Gastrocnemius medialis (tissue), 4 donors: ENCODE data around the gene KATNB1.

Experiments used
- CTCF ChIP-seq, 5 experiments: fragments of 450-650 bp in 3 of 5; fragments of 200-600 bp in 2 of 5; sonication (generic) in 2 of 5; IDR thresholded peaks in 4 of 5; conservative IDR thresholded peaks in 1 of 5; 1 replicate in 4 of 5; 2 replicates in 1 of 5; pipeline ENCODE4 v1.5.1; 2016 to 2019; ENCODE audit warnings: antibody characterized with exemption in 5 of 5, mild to moderate bottlenecking in 3 of 5, moderate library complexity in 3 of 5
- POLR2A ChIP-seq, 2 donors: fragments of 450-650 bp; IDR thresholded peaks; one replicate each; pipeline ENCODE4 v1.6.1; 2017; ENCODE audit warnings: antibody characterized with exemption in 2 of 2, mild to moderate bottlenecking in 2 of 2, moderate library complexity in 2 of 2

GRCh38 chr16:57690782-57691471 is 44.6 kb upstream of the KATNB1 start:
- TF ChIP-seq POLR2A (IDR thresholded peaks at IDR 0.05) (no peak), CTCF (IDR thresholded peaks at IDR 0.05 in 4 of 5, conservative IDR thresholded peaks at IDR 0.05 in 1 of 5) (no peak)
